Hematopoietic multipotent progenitor cell (in vitro differentiated cells): ENCODE measurements around the gene MAGI2. TPM values are rescaled to one million over a fixed set of nuclear protein-coding genes. Genes with fewer than 3 reads are reported as not detected.
"Not testable (repeated sequence)": the region's sequence is repeated elsewhere in the genome, so short reads cannot be mapped to it uniquely, and the experiment has no call there.

Experiments
- DNase-seq, 3 donors: peaks; one replicate each; pipeline ENCODE4 v3.0.0-alpha.2; 2011 to 2015; ENCODE audit warnings: low read depth in 2 of 3, low spot score in 2 of 3
- total RNA-seq: library from RNA; depleted of rRNA; stranded (reverse); fragments of >200 nt; gene quantifications from one replicate; pipeline ENCODE4 v1.2.3, GENCODE V29; 2012

MAGI2 gene
- total RNA-seq, 1 donor: 2.7 TPM

DNA sequence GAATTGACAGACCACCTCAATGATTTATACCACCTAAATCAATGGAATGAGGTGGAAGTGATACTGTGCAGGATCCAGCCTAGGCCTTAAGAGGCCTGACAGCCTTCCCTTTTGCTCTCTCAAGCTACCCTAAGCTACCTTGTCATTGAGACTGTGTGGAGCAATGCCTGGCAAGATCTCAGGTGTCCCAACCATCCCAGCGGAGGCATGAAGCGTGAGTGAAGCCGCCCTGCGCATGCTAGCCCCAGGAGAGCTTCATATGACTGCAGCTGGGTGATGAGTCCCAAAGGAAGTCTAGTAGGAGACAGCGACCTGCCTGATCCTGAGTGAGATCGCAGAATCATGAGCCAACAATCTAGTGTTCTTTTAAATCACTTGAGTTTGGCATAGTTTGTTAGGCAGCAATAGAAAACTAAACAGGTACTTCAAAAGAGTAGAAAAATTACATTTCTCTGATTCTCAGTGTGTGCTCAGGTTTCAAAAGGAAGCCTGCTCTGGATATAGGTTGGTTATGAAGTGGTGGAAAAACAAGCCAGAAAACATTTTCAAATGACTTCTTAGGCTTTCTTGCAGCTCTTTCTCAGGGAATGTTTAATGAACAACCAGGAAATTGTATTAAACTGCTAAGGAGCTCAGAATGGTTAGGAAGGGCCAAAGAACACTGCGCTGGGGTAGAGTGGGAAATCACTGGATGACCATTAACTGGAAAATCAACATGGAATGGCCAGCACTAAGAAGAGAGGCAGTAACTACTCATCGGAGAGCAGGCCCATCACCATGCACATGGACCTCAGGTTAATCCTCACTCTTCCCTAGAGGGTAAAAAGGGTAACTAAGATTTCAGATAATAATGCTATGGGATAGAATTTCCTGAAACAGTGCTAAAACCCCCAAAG, 1119.7 kb downstream of the MAGI2 start:
- no peak for DNase-seq

DNA sequence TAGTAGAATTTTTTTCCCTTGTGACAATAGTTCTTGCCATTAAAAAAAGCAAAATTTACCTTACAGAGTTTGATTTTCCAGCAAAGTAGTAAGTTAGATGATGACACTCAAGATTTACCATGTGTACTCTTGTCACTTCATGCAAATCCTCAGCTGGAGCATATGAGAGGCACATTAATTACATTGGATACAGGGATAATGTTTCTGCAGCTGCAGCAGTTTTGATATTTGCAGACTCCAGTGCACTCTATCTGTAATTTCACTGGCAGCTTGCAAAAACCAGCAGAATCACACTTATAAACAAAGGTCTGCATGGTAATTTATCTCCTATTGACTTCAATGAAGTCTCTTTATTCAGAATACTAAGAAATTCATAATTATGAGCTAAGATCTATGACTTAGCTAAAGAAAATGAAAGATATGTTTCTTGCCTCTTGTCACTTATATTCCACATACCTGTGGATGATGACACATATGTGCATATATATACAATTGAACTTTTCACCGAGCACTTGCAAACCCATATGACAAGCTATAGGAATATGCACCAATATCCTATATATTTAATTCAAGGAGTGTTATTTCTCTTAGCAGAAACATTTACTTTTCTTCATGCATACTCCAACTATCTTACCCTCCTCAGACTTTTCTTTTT, 1124.3 kb downstream of the MAGI2 start:
- DNase-seq: no peak

DNA sequence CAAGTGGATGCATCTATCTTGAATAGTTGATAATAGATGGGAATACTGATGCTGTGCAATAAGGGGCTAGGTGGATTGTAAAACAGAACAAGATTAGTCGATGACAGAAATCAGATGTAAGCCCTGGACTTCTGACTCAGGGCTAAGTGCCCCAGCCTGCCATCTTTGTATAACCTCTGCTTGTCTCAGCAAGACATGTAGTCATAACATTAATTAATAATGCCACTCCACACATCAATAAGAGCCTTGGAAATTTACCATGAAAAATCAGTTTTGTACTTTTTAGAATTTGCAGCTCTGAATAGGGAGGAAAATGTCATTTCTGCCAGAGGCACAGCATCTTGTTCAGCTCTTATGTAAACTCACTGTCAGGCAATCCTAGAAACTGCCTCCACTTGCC, 1125.7 kb downstream of the MAGI2 start:
- DNase-seq: no peak

DNA sequence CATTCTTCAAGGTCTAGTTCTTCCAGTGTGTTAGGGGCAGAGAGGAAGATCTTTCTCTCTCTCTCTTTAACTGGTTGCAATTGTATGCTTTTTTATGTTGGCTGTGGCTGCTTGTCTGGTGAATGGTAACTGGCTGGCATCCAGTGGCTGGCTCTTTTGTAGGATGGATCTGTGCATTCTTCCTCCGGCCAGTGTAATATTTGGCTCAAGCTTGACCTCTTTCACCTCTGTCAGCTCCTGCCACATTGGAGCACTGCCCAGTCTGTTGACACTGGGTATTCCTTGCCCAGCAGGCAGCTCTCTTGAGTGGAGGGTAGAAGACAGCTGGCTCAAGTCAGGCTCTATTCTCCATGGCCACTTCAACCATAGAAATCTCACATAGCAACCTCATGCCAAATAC, 1126.6 kb downstream of the MAGI2 start:
- no peak for DNase-seq

DNA sequence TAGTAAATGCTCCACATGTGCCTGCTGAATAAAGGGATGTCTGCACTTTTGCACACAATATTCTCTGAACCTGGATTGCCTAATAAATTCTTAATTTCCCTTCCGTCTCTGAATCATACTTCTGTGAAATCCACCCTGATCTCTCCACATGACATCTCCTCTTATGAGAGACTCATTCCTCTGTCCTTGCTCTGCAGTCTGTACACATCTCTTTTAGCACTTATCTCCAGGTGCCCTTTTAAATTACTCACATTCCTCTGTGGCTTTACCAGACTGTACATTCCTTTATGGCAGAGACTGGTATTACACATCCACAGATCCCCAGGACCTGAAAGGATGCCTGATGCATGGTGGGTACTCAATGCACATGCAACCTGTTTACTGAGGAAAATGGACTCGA, 1127.3 kb downstream of the MAGI2 start:
- no peak for DNase-seq

DNA sequence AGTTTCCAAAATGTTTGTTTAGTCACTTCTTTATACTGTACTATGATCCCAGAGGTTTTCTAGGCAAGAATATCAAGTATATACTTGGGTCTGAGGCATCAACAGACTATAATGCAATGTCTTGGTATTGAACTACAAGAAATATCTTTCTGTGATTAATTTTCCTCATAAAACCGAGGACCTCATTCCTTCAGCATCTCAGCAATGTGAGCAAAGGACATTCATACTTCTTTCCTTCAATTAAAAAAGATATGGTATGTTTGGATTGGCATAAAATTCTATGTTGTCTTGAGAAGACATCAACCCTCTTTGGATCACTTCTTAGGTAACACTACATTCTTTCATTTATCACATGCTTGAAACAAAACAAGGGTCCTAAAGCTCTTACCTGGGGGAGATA, 1130.3 kb downstream of the MAGI2 start:
- no peak for DNase-seq

DNA sequence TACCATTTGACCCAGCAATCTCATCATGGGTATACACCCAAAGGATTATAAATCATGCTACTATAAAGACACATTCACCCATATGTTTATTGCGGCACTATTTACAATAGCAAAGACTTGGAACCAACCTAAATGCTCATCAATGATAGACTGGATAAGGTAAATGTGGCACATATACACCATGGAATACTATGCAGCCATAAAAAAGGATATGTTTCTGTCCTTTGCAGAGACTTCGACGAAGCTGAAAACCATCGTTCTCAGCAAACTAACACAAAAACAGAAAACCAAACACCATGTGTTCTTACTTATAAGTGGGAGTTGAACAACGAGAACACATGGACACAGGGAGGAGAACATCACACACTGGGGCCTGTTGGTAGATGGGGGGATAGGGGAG, 1131.2 kb downstream of the MAGI2 start:
- not testable (repeated sequence) for DNase-seq

DNA sequence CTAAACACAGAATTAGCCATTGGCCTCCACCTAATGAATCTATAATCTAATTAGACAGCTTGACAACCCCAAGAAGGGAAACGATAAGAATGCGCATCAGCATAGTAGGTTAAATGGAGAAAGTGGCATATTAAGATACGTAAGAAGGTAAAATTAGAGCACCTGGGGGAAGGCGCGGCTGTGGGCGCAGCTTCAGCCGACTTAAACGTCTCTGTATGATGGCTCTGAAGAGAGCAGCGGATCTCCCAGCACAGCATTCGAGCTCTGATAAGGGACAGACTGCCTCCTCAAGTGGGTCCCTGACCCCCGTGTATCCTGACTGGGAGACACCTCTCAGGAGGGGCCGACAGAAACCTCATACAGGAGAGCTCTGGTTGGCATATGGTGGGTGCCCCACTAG, 1136.1 kb downstream of the MAGI2 start:
- no peak for DNase-seq

DNA sequence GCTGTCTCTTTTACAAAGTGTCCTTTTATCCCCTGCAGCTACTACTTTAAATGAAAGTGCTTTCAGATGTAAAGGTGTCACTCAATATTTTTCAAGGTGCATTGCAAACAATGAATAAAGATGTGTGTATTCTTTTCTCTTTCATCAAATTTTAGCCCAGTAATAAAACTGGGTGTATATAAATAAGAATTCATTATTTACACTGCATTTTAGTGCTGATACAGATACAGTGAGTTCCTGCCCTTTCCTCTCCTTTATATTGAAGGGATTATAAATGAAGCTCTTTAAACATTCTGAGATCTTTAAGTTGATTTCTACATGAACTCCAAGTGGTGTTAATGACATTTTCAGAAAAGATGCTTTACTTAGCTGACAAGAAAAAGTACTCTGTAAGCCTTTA, 1137.4 kb downstream of the MAGI2 start:
- DNase-seq: no peak

DNA sequence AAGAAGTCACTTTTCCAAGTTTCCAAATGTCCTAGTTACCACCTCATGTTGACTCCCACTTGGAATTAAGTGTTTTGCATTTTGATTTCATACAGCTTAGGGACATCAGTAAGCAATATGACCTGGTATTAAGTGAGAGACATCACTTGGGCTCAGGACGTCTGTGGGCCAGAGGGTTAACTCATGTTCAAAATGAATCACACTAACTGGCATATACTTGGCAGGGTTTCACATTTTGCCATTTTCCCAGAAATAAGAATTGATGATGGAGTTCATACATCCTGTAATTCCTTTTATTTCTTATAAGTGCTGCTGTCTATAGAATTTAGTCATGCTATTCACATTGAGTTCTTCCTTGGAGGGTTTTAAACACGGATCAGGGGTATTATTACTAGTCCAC, 1138.3 kb downstream of the MAGI2 start:
- DNase-seq: no peak

DNA sequence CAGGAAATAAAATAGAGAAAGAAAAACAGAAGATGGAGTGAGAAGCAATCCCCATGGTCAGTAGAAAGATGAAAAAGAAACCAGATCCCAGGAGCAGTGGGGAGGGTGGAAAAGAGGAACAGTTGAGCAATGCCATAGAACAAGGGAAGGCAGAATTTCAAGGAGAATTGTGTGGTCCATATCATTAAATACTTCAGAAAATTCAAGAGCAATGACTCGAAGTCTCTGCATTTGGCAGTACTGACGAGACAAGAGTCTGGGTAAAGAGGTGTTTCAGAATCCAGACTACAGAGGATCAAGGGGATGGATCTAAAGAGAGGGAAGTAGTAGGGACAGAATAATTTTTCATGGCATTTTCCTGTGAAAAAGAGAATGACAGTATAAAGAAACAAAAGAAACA, 1142.3 kb downstream of the MAGI2 start:
- DNase-seq: no peak

DNA sequence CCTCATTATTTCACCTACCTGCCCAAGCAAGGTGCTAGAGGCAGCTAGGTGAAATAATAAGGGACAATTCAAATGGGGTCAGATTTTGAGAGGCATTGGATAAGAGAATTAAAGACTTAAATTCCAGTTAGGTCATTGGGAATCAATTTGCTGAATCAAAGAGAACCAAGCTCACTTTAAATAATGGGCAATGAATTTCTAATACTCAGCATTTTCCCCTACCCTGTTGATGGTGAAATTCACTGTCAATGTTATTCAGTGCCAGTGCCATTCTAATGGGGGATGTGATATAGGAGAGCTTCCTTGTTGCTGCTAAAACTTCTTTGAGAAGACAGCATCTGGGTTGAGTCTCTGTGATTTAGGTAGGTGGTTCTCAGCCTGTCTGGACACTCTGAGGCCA, 1145.6 kb downstream of the MAGI2 start:
- DNase-seq: no peak

DNA sequence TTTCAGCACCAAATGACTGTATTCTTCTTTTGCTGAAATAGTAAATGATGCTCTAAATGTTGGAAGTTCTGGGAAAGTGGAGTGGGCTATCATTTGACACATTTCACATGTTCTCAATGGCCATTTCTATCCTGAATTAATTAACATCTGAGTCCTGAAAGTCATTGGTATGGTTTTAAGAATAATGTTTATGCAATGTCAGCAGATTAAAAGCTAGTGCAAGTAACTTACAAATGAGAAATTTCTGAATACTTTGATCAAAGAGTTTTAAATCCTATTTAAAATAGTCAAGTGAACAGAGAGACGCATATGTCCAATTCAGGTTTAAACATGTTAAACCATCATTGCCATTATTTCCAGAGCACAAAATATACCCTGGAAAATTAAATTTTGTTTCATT, 1146.8 kb downstream of the MAGI2 start:
- no peak for DNase-seq

DNA sequence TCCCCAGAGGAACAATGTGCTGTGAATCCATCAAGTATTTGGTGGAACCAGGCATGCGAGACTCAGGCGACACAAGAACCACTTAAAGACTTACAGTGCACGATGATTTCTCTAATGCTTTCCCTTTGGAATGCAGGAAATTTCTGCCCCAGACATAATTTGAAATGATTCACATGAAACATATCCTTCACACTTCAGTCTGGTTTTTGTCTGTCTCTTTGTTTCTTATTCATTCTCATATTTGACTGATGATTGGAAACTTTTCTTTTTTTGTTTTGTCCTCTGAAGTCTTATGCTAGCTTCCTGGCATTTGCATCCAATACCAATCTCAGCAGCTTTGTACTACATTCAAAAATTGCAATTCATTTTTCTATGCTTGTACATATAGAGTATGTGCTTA, 1152.1 kb downstream of the MAGI2 start:
- DNase-seq: no peak

DNA sequence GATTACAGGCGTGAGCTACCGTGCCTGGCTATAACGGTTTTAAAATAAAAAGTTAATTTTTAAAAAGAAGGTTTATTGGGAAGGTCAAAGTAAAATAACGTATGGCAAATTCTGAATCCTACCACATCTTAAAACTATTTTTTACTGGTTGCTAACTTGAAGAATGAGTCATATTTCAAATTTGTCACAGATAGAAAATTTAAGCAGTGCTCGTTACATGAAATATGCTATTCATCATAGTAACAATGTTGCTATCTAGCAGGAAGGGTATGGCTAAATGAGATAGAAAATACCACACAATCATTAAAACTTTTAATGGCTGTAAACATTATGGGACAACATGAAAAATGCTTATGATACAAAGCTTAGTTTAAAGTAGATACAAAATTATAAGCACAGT, 1154.4 kb downstream of the MAGI2 start:
- DNase-seq: no peak

DNA sequence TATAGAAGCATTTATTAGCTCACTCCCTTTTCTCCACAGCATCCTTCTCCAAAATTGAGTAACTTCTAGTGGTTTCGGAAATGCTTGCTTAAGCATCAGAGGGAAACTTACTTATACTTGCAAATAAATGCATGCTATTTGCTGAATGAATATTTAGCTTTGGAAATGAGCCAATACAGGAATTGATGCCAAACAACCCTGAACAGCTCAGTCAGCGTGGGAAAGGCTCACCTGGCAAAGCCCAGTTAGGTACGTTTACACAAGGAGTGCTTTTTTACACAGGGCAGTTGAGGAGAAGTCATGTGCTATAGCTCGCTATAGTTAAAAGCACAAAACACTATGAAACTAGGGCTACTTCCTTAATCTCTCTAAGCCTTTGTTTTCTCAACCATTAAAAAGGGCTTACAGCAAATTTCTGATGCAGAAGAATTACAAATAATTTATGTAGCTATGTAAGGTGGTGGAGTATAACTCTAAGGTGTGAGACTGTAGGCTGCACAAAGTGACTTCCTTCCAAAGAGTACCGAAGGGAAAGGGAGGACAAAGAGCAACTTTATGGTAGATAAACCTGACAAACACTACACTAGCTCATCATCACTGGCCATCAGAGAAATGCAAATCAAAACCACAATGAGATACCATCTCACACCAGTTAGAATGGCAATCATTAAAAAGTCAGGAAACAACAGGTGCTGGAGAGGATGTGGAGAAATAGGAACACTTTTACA, 1156.7 kb downstream of the MAGI2 start:
- DNase-seq: no peak

DNA sequence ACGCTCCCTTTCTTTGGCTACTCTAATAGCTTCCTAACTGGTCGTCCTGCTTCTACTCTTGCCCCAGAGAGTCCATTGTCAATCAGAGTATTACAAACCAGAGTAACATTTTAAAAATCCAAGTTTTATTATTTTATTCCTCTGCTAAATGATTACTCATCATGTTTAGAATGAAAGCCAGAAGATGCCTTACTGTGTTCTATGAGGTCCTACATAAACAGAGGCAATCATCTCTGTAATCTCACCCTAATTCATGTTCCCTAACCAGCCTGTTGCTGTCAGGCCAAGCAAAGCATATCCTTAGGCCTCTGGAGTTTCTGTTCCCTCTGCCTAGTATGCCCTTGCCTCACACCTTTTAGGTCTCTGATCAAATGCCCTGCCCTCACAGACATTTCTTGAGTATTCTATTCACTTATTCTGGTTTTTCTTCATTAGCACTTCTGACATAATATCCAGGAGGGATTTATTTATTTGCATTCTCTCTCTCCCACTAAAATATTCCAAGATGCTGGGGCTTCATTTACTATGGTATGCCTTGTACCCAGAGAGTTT, 1157.3 kb downstream of the MAGI2 start:
- no peak for DNase-seq

DNA sequence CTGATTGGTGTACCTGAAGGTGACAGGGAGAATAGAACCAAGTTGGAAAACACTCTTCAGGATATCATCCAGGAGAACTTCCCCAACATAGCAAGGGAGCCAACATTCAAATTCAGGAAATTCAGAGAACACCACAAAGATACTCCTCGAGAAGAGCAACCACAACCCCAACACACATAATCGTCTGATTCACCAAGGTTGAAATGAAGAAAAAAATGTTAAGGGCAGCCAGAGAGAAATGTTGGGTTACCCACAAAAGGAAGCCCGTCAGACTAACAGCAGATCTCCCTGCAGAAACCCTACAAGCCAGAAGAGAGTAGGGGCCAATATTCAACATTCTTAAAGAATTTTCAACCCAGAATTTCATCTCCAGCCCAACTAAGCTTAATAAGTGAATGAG, 1164.0 kb downstream of the MAGI2 start:
- not testable (repeated sequence) for DNase-seq

DNA sequence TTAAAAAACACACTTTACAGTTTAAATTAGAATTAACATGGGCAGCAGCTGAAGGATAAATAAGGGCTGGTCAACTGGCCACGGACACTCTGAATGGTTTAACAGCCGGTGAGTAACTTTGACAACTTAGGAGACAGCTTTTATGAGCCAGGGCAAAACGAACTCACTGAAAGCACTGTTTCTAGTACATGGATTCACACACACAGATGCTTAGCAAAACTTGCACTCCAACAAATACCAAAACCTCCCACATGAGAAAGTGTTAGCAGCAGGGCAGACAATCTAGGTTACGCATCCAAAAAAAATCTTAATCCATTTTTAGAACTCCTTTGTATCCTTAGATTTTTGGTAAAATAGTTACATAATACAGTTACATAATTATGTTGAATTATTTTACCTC, 1168.5 kb downstream of the MAGI2 start:
- no peak for DNase-seq

DNA sequence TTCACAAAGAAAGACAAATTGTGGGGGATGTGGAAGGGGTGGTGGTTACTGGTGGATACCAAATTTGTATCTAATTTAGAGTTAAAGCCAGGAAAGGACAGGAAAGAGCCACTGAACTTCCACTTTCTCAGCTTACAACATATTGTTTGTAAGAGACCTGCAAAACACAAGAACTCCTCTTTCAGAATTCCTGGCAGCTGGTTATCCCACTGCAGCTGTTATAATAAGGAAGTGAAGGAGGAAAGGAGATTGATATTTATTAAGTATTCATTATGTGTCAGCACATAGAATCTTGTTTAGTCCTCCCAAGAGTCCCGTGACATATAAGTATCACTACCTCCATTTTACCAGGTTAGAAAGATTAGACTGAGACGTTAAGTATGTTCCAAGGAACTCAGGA, 1173.2 kb downstream of the MAGI2 start:
- no peak for DNase-seq

DNA sequence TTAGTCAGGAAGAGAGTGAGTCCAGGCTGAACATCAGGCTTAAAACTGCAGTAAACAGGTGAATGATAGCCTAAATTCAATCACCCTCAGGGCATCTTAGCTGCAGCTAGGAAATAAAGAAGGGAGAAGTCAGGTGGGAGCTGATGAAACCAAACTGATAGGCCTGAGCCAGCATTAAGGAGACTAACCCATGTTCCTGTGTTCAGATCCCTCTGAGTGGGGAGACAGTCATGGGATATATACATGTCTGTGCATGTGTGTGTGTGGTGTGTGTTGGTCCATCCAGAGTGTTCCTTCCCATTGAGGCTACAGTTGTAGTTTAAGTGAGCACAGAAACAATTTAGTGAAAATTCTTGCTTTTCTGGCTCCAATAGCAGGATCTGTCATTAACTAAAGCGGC, 1174.0 kb downstream of the MAGI2 start:
- DNase-seq: no peak
